ENCODE data around the gene CFAP52.

DNA sequence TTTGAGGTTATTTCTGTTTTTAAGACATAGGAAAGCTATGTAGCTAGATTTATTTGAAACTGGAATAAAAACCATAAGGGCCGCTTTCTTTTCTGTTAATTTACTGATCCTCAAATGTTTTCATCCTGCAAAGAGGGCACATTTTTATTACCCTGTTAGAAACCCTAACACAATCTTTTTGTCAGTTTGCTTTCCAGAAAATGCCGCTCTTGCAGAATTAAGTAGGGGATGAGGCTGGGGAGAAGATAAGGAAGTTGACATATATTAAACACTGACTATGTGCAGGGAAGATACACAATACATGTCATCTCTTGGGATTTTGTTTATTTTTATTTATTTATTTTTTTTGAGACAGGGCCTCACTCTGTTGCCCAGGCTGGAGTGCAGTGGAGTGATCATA, 84.6 kb downstream of the CFAP52 start:
- TF ChIP-seq, protein P1, sequence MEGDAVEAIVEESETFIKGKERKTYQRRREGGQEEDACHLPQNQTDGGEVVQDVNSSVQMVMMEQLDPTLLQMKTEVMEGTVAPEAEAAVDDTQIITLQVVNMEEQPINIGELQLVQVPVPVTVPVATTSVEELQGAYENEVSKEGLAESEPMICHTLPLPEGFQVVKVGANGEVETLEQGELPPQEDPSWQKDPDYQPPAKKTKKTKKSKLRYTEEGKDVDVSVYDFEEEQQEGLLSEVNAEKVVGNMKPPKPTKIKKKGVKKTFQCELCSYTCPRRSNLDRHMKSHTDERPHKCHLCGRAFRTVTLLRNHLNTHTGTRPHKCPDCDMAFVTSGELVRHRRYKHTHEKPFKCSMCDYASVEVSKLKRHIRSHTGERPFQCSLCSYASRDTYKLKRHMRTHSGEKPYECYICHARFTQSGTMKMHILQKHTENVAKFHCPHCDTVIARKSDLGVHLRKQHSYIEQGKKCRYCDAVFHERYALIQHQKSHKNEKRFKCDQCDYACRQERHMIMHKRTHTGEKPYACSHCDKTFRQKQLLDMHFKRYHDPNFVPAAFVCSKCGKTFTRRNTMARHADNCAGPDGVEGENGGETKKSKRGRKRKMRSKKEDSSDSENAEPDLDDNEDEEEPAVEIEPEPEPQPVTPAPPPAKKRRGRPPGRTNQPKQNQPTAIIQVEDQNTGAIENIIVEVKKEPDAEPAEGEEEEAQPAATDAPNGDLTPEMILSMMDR (IDR thresholded peaks at IDR 0.05; ENCODE audit: low read depth, low read length, missing input control) = no peak
- TF ChIP-seq, protein P2, sequence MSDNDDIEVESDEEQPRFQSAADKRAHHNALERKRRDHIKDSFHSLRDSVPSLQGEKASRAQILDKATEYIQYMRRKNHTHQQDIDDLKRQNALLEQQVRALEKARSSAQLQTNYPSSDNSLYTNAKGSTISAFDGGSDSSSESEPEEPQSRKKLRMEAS (IDR thresholded peaks at IDR 0.05) = no peak
- TF ChIP-seq YY1 (IDR thresholded peaks at IDR 0.05) = no peak
- no peak for TF ChIP-seq SP1 (IDR thresholded peaks at IDR 0.05)
- no peak for TF ChIP-seq RAD21 (IDR thresholded peaks at IDR 0.05)
- TF ChIP-seq NR2F2 (IDR thresholded peaks at IDR 0.05) = no peak
- TF ChIP-seq GABPA (IDR thresholded peaks at IDR 0.05 in 1 of 2, conservative IDR thresholded peaks at IDR 0.05 in 1 of 2) = no peak
- TF ChIP-seq, protein P3, sequence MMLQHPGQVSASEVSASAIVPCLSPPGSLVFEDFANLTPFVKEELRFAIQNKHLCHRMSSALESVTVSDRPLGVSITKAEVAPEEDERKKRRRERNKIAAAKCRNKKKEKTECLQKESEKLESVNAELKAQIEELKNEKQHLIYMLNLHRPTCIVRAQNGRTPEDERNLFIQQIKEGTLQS (IDR thresholded peaks at IDR 0.05) = no peak
- no peak for TF ChIP-seq FOXA1 (IDR thresholded peaks at IDR 0.05)
- no peak for TF ChIP-seq EGR1 (IDR thresholded peaks at IDR 0.05; ENCODE audit: low read depth in 2 of 2)
- TF ChIP-seq, protein P4, sequence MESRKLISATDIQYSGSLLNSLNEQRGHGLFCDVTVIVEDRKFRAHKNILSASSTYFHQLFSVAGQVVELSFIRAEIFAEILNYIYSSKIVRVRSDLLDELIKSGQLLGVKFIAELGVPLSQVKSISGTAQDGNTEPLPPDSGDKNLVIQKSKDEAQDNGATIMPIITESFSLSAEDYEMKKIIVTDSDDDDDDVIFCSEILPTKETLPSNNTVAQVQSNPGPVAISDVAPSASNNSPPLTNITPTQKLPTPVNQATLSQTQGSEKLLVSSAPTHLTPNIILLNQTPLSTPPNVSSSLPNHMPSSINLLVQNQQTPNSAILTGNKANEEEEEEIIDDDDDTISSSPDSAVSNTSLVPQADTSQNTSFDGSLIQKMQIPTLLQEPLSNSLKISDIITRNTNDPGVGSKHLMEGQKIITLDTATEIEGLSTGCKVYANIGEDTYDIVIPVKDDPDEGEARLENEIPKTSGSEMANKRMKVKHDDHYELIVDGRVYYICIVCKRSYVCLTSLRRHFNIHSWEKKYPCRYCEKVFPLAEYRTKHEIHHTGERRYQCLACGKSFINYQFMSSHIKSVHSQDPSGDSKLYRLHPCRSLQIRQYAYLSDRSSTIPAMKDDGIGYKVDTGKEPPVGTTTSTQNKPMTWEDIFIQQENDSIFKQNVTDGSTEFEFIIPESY (IDR thresholded peaks at IDR 0.05) = no peak
- no peak for TF ChIP-seq RXRA (IDR thresholded peaks at IDR 0.05)
- no peak for TF ChIP-seq TAF1 (conservative IDR thresholded peaks at IDR 0.05)
